ENCODE data around the gene RNF220.

- TF ChIP-seq GATA3 (IDR thresholded peaks at IDR 0.05; ENCODE audit: low read depth, low read length), result no peak
- TF ChIP-seq GATA2 (IDR thresholded peaks at IDR 0.05; ENCODE audit: low read depth, low read length), result no peak
Observed at GRCh38 chr1:44375547-44375946, 29.5 kb upstream of the RNF220 start.

All from SH-SY5Y (cell line).